GM12872 (cell line): ENCODE data around the gene ZNF814.

ENCODE experiments used
- TF ChIP-seq, protein P1 (sequence below): IDR thresholded peaks from 3 replicates; pipeline ENCODE4 v1.5.1; 2011; ENCODE audit warnings: low read depth, mild to moderate bottlenecking, low read length, moderate library complexity; ENCODE audit not compliant: insufficient read depth

The ZNF814 gene

DNA sequence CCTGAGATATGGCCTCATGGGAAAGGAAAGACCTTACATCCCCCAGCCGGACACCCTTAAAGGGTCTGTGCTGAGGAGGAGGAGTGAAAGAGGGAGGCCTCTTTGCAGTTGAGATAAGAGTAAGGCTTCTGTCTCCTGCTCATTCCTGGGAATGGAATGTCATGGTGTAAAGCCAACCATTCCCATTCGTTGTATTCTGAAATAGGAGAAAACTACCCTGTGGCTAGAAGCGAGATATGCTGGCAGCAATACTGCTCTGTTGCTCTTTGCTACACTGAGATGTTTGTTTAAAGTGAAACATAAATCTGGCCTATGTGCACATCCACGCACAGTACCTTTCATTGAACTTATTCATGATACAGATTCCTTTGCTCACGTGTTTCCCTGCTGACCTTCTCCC, 59.5 kb downstream of the ZNF814 start:
- TF ChIP-seq, protein P1, sequence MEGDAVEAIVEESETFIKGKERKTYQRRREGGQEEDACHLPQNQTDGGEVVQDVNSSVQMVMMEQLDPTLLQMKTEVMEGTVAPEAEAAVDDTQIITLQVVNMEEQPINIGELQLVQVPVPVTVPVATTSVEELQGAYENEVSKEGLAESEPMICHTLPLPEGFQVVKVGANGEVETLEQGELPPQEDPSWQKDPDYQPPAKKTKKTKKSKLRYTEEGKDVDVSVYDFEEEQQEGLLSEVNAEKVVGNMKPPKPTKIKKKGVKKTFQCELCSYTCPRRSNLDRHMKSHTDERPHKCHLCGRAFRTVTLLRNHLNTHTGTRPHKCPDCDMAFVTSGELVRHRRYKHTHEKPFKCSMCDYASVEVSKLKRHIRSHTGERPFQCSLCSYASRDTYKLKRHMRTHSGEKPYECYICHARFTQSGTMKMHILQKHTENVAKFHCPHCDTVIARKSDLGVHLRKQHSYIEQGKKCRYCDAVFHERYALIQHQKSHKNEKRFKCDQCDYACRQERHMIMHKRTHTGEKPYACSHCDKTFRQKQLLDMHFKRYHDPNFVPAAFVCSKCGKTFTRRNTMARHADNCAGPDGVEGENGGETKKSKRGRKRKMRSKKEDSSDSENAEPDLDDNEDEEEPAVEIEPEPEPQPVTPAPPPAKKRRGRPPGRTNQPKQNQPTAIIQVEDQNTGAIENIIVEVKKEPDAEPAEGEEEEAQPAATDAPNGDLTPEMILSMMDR: no peak

DNA sequence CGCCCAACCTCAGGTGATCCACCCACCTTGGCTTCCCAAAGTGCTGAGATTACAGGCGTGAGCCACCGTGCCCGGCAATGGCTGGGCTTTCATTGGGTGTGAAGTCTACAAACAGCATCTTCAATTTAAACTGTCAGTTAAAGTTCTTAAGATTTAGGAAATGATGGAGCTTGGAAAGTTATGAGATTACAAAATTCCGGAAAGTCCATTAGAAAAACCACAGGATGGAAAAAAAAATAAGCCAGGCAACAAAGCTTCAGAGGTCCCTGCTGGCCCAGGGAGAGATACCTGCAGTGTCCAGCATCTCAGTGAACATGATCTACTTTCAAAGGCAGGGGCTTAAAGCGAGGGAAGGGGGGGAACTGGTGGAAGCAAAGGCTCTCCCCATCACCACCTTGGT, 63.3 kb downstream of the ZNF814 start:
- TF ChIP-seq, protein P1: no peak

DNA sequence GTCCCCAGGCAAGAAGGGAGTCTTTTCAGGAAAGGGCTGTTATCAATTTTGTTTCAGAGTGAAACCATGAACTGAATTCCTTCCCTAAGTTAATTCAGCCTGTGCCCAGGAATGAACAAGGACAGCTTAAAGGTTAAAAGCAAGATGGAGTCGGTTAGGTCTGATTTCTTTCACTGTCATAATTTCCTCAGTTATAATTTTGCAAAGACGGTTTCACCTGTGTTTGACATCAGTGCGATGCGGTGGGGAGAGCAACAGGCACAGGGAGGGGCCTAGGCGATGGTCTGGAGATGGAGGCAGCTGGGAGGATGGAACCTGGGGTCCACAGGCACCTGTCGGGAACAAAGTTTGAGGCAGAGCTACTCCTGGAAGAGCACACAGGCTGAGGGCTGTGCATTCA, 68.2 kb downstream of the ZNF814 start:
- TF ChIP-seq, protein P1: no peak

DNA sequence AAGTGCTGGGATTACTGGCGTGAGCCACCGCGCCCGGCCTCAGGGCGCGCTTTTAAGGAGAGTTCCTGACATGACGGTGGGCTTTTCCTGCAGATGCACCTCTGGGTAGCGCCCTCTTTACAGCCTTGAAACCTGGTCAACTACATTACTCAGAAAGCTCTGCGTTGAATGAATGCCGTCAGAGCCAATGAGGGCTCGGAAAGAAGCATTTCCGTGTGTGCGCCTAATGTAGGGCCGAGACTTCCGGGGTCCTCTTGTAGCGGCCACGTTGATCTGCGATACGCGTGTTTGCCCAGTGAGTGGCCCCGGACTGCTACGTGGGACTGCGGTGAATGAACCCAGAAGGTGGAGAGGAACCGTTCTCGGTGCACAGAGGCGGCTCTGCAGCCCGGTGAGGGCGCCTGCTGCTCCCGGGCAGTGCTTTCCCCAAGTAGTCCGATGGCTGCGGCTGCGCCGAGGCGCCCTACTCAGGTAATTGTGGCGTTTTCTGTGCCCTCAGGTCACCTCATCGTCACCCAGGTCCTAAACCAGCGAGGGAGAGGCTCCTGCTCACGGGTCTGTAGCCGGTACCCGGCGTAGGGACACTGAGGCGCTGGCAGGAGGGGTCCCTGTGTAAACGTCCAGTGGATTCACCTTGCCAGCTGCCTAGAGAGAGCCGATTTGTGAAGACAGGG, 69.2 kb downstream of the ZNF814 start:
- TF ChIP-seq, protein P1: no peak

DNA sequence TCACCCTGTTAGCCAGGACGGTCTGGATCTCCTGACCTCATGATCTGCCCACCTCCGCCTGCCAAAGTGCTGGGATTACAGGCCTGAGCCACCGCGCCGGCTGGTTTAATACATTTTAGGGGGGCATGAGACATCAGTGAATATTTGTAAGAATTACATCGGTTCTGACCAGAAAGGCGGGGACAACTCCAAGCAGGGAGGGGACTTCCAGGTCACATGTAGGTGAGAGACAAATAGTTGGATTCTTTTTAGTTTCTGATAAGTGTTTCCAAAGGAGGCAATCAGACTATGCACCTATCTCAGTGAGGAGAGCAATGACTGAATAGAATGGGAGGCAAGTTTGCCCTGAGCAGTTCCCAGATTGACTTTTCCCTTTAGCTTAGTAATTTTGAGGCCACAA, 70.5 kb downstream of the ZNF814 start:
- TF ChIP-seq, protein P1: no peak

DNA sequence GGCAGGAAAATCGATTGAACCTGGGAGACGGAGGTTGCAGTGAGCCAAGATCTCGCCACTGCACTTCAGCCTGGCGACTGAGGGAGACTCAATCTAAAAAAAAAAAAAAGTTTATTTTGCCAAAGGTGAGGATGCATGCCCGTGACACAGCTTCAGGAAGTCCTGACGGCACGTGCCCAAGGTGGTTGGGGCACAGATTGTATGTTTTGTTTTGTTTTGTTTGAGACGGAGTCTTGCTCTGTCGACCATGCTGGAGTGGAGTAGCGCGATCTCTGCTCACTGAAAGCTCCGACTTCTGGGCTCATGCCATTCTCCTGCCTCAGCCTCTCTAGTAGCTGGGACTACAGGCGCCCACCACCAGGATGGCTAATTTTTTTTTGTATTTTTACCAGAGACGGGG, 70.9 kb downstream of the ZNF814 start:
- TF ChIP-seq, protein P1: no peak

DNA sequence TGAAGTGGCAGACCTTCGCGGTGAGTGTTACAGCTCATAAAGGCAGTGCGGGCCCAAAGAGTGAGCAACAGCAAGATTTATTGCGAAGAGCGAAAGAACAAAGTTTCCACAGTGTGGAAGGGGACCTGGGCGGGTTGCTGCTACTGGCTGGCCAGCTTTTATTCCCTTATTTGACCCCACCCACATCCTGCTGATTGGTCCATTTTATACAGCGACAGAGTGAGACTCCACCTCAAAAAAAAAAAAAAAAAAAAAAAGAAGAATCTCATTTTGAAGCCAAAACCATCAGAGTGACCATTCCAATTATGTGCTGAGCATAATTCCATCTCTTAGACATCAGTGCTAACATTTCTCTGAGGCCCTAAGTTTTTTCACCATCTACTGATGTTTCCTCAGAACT, 72.2 kb downstream of the ZNF814 start:
- TF ChIP-seq, protein P1: no peak
